ENCODE data around the gene CXXC4.
A peak's percentile ranks its signal among the peaks of the same experiment; 100 is the strongest.

Gene CXXC4

DNA sequence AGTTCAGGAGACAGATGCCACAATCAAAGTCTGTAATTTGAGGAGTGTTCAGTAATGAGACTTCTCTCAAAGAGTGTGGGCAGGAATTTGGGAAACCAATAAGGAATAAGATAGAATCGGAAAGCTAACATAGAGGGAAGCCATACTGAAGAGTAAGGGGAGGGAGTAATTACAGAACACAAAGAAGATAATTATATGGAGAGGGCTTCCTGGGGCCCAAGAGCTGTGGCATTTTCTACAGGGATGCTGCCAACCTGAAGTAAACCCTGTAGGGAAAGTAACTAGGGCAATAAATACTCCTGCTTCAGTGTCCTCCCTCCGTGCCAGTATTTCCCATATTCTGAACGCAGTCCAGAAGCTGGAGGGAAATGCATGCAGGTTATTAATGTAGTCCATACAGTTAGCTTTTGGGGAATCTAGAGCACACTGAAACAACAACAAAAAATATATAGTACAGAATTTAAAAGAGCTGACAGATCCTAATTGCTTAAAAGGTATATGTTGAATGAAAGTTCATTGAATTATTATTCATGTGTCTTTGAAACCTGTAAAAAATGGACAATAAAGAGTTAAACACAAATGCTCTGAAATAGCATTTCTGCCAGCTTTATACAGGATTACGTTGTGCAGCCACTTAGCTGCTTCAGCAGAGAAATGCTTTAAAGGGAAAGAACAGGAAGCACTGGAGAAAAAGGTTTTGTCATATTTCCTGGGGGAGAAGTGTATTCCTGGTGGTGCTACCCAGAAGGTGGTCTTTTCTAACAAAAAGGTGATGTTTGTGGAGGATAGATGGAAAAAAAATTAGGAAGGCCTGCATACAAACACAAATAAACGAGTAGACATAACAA, 48.0 kb downstream of the CXXC4 start:
- peak overlapping the region; percentile 61 for H3K27ac ChIP-seq
- TF ChIP-seq, protein P1, sequence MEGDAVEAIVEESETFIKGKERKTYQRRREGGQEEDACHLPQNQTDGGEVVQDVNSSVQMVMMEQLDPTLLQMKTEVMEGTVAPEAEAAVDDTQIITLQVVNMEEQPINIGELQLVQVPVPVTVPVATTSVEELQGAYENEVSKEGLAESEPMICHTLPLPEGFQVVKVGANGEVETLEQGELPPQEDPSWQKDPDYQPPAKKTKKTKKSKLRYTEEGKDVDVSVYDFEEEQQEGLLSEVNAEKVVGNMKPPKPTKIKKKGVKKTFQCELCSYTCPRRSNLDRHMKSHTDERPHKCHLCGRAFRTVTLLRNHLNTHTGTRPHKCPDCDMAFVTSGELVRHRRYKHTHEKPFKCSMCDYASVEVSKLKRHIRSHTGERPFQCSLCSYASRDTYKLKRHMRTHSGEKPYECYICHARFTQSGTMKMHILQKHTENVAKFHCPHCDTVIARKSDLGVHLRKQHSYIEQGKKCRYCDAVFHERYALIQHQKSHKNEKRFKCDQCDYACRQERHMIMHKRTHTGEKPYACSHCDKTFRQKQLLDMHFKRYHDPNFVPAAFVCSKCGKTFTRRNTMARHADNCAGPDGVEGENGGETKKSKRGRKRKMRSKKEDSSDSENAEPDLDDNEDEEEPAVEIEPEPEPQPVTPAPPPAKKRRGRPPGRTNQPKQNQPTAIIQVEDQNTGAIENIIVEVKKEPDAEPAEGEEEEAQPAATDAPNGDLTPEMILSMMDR (conservative IDR thresholded peaks at IDR 0.05): no peak

DNA sequence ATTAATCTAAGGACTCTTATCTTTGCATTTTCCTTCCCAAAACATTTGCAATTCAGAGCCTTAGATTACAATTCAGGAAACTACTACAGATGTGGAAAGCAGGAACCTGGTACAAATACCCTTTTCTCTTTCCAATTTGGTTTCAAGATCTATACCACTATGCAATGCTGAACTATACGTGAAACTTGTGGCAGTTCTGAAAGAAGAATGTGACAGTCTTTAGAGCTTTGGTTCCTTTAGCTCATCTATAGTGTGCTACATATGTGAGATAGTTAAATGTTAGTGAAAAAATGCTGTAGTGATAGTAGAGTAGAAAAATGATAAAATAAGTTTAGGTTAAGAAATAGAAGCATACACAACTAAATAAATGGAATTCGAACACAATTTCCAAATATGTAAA, 50.0 kb downstream of the CXXC4 start:
- no peak overlapping the region for H3K27ac ChIP-seq
- TF ChIP-seq, protein P1 (conservative IDR thresholded peaks at IDR 0.05): no peak

DNA sequence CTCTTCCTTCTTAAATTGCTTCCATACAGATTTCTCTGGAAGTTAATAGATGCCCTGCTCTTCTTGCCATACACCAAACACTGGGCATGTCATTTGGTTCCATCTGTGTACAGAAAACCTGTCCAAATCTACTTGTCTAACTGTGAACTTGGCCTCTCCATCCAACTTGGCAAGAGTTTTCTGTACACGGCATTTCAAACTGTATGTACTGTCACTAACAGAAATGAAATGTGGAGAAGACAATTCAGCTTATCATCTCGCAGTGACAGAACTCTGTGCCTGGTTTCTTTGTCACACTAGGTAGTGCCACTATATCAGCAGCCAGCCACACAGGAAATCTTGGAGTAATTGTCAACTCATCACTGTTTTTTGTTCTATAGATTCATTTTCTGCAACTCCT, 58.2 kb downstream of the CXXC4 start:
- no peak overlapping the region for H3K27ac ChIP-seq
- TF ChIP-seq, protein P1 (conservative IDR thresholded peaks at IDR 0.05): no peak

DNA sequence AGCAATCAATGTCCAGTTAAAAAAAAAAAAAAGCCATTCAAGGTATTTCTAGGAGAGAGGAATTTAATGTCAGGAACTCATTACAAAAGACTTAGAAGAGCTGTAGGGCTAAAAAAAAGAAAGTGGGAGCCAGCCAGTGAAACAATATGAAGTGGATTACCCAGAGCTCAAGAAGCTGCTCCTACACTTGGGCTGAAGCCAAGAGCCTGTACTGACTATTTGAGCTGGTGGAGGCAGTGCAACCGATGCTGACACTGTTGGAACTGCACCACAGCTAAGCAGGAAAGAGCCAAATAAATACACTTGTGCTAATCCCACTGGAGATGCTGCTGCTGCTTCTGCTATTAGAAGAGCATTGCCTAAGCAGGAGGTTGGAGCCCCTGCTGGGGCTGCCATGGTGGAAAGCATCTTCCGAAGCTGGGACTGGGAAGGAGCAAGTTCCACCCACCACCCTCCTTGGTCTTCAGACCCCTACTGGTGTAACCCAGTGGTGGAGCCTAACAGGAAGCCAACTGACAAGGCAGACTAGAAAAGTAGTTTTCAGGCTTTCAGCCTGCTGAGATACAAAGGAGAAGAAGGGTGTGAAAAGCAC, 65.4 kb downstream of the CXXC4 start:
- no peak overlapping the region for H3K27ac ChIP-seq
- TF ChIP-seq, protein P1 (conservative IDR thresholded peaks at IDR 0.05): no peak

DNA sequence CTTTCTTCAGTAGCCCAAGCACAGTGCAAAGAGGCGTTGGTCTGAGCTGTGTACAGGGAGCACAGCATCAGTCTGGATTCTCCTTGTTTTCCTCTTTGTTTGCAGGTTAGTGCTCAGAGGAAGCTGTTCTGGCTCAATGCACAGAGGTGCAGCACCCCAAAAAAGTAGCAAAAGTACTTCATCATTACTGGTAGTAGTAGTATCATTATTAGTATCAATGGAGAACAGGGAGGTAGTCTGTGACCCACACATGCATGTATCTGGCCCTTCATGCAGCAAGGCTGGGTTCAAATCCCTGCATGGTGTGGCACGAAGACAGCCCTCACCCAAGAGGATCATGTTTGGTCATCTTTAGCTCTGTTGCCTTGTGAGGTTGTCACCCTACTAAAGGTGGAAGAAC, 68.7 kb downstream of the CXXC4 start:
- H3K27ac ChIP-seq: no peak overlapping the region

DNA sequence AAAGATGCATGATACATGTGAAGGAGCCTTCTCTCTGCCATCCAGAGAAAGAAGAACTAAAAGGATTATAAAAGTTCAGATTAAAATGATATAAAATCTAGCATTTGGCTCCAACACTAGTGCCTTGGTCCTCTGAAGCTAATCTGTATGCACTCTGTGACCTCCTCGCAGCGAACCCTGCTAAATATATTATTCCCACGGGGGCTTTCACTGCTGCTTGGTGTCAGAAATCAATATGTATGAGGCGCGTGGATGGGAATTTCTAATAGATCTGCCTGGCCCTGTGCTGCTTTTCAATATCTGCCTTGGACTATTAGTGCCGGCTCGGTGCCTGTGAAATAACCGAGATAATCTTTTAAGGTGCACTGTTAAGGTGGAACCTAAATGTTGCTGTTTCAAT, 69.7 kb downstream of the CXXC4 start:
- no peak overlapping the region for H3K27ac ChIP-seq
- TF ChIP-seq, protein P1 (conservative IDR thresholded peaks at IDR 0.05): no peak

More for the DNA sequence above, 68.7 kb downstream of the CXXC4 start:
- TF ChIP-seq, protein P1 (conservative IDR thresholded peaks at IDR 0.05): no peak

DNA sequence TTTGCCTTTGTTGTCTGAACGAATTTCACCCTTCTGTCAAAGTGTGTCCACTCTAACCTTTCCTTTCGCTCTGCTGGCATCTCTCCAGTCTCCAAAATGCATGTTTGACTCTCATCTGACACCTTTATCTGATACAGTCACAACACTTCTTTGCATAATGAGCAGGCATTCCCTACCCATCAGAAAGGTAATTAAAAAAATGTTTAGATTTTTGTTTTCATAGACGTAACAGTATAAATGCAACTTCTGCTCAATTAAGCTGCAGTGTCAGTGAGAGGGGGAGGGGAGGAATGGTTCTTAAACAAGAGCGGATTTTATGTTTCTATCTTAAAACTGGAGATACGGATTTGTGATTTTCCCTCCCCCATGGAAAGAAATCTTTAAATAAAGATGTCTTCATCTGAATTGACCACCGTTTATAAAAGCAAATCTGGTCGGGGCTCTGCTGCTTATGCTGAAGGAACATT, 70.2 kb downstream of the CXXC4 start:
- H3K27ac ChIP-seq: no peak overlapping the region
- TF ChIP-seq, protein P1 (conservative IDR thresholded peaks at IDR 0.05): no peak

All from VCaP (cell line).